Measurements from ENCODE around the gene PPL. TPM values are rescaled to one million over a fixed set of nuclear protein-coding genes. Genes with fewer than 3 reads are reported as not detected.

The PPL gene
- total RNA-seq, 1 experiment from 2014 or later: 56.4 TPM

- CTCF ChIA-PET: no interaction called here
- no peaks in the 10 kb centered on the region; the same call in 1 of the 2 replicates for H4K20me1 ChIP-seq (ENCODE audit: insufficient read depth)
- no peak for ATAC-seq
Measured at GRCh38 chr16:4869147-4869805, 67.7 kb downstream of the PPL start.

More at GRCh38 chr16:4869147-4869805, 67.7 kb downstream of the PPL start:
- RAD21 ChIA-PET (ENCODE audit: low non-redundant PET in 1 of 2, low total read pairs in 2 of 2, uncharacterized antibody in 2 of 2, unreplicated experiment in 2 of 2): no interaction called here
- no TSS peak for BruUV-seq (replicated peaks)
- Histone ChIP-seq H3K4me2 (ENCODE audit: low read length) (no peak overlapping the region), H3K4me3 (replicated peaks in 1 of 2; ENCODE audit: low read depth in 1 of 2, low read length in 2 of 2) (no peak overlapping the region), H3K9ac (ENCODE audit: low read length) (no peak overlapping the region), H3K9me2 (ENCODE audit: insufficient read depth) (no peaks in the 10 kb centered on the region), H3K9me3 (ENCODE audit: control insufficient read depth in 1 of 2, insufficient read depth in 1 of 2, low read depth in 1 of 2, low read length in 2 of 2) (no peaks in the 10 kb centered on the region), H3K79me2 (ENCODE audit: insufficient read depth, low read length) (peaks cover 49% of the 10 kb centered on the region), H3K27ac (ENCODE audit: low read depth, low read length) (no peak overlapping the region), H3K4me1 (ENCODE audit: control insufficient read depth in 1 of 2, insufficient read depth in 2 of 2, low read length in 2 of 2) (no peaks in the 10 kb centered on the region), H2AFZ (ENCODE audit: low read depth, low read length, poor library complexity, severe bottlenecking) (no peak overlapping the region), H3K27me3 (ENCODE audit: insufficient read depth, low read length) (no peaks in the 10 kb centered on the region), H3K36me3 (ENCODE audit: control insufficient read depth in 1 of 2, insufficient read depth in 2 of 2, low read length in 2 of 2) (peaks cover 26 to 35% of the 10 kb centered on the region in 2 experiments)
- DNase-seq (ENCODE audit: low read depth, low spot score): no peak
- POLR2A ChIA-PET: no interaction called here
- TF ChIP-seq CEBPB (IDR thresholded peaks at IDR 0.05; ENCODE audit: low read depth): no peak
- TF ChIP-seq ZNF274 (IDR thresholded peaks at IDR 0.05; ENCODE audit: low read depth, low read length): no peak
- no peak for TF ChIP-seq EGR1 (IDR thresholded peaks at IDR 0.05; ENCODE audit: low read depth)
- TF ChIP-seq SIN3A (IDR thresholded peaks at IDR 0.05; ENCODE audit: low read depth): no peak
- no peak for TF ChIP-seq FOSL1 (IDR thresholded peaks at IDR 0.05; ENCODE audit: low read depth)
- TF ChIP-seq CBX3 (IDR thresholded peaks at IDR 0.05; ENCODE audit: low read depth): no peak
- TF ChIP-seq POLR2AphosphoS5 (IDR thresholded peaks at IDR 0.05; ENCODE audit: low read depth, low read length): no peak
- no peak for TF ChIP-seq ZFX (IDR thresholded peaks at IDR 0.05)
- no peak for TF ChIP-seq RAD21 (IDR thresholded peaks at IDR 0.05; ENCODE audit: low read depth)
- no peak for TF ChIP-seq ATF3 (IDR thresholded peaks at IDR 0.05)
- TF ChIP-seq ELF1 (IDR thresholded peaks at IDR 0.05; ENCODE audit: borderline replicate concordance, low read depth): no peak
- TF ChIP-seq ZBTB33 (IDR thresholded peaks at IDR 0.05; ENCODE audit: extremely low read depth, insufficient replicate concordance, low read length): no peak
- no peak for TF ChIP-seq REST (IDR thresholded peaks at IDR 0.05; ENCODE audit: low read depth)
- no peak for TF ChIP-seq YY1 (IDR thresholded peaks at IDR 0.05; ENCODE audit: extremely low read depth, insufficient replicate concordance, low read depth, low read length)
- TF ChIP-seq EZH2phosphoT487 (IDR thresholded peaks at IDR 0.05; ENCODE audit: borderline replicate concordance): no peak
- no peak for TF ChIP-seq SP1 (IDR thresholded peaks at IDR 0.05; ENCODE audit: low read depth)
- intact Hi-C loops (cut with micrococcal nuclease): no loop called here
